Gastrocnemius medialis (tissue), 4 donors: ENCODE measurements around the gene AFG1L.

Source experiments
- CTCF ChIP-seq, 5 experiments: fragments of 450-650 bp in 3 of 5; fragments of 200-600 bp in 2 of 5; sonication (generic) in 2 of 5; IDR thresholded peaks in 4 of 5; conservative IDR thresholded peaks in 1 of 5; 1 replicate in 4 of 5; 2 replicates in 1 of 5; pipeline ENCODE4 v1.5.1; 2016 to 2019; ENCODE audit warnings: antibody characterized with exemption in 5 of 5, mild to moderate bottlenecking in 3 of 5, moderate library complexity in 3 of 5
- POLR2A ChIP-seq, 2 donors: fragments of 450-650 bp; IDR thresholded peaks; one replicate each; pipeline ENCODE4 v1.6.1; 2017; ENCODE audit warnings: antibody characterized with exemption in 2 of 2, mild to moderate bottlenecking in 2 of 2, moderate library complexity in 2 of 2

- no peak for TF ChIP-seq CTCF (IDR thresholded peaks at IDR 0.05 in 4 of 5, conservative IDR thresholded peaks at IDR 0.05 in 1 of 5)
- TF ChIP-seq POLR2A (IDR thresholded peaks at IDR 0.05): no peak
Observed at GRCh38 chr6:108448481-108448880, 153.6 kb downstream of the AFG1L start.
